ENCODE data around the gene KRT71.

The KRT71 gene

DNA sequence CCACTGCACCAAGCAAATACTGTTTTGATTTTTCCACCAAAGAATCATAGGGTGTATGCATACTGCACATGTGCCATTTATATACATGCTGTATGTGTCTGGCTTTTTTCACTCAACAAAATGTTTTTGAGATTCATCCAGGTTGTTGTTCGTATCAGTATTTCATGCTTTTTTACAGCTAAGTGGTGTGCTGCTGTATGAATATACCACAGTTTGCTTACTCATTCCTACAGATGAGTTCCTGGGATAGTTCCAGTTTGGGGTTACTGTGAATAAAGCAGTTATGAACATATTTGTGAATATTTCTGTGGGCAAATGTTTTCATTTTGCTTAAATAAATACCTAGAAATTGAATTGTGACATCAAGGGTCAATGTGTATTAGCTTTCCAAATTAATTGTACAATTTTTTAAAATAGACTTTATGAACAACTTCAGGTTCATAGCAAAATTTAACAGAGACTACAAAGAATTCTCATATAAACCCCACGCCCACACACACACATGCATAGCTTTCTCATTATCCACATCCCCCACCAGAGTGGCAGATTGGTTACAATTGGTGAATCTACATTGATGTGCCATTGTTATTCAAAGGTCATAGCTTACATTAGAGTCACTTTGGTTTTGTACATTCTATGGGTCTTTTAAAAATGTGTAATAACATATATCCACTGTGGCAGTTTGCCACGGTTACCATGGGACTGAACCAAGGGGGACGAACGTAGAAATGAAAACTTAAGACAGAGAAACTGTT is 53.0 kb downstream of the KRT71 start:
- TF ChIP-seq, protein P1, sequence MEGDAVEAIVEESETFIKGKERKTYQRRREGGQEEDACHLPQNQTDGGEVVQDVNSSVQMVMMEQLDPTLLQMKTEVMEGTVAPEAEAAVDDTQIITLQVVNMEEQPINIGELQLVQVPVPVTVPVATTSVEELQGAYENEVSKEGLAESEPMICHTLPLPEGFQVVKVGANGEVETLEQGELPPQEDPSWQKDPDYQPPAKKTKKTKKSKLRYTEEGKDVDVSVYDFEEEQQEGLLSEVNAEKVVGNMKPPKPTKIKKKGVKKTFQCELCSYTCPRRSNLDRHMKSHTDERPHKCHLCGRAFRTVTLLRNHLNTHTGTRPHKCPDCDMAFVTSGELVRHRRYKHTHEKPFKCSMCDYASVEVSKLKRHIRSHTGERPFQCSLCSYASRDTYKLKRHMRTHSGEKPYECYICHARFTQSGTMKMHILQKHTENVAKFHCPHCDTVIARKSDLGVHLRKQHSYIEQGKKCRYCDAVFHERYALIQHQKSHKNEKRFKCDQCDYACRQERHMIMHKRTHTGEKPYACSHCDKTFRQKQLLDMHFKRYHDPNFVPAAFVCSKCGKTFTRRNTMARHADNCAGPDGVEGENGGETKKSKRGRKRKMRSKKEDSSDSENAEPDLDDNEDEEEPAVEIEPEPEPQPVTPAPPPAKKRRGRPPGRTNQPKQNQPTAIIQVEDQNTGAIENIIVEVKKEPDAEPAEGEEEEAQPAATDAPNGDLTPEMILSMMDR (IDR thresholded peaks at IDR 0.05; ENCODE audit: control insufficient read depth, extremely low read depth, insufficient read depth): no peak

DNA sequence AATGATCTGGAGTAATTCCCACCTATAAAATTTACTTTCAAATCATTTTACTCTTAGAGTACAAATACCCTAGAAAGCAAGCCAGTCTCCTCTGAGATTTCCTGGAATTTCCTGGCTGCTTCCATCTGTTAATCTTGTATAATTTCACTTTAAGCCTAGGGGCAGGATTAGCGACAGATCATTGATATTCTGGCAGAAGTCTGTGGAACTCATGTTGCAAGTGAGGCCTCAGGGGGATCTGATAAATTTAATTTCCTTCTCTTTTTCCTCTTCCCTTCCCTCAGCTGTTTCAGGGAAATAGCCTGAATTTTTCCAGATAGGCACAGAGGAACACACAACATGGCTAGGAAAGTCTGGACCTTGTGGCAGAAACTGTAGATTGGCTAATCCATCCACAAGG is 54.0 kb downstream of the KRT71 start:
- TF ChIP-seq, protein P1 (IDR thresholded peaks at IDR 0.05; ENCODE audit: control insufficient read depth, extremely low read depth, insufficient read depth): no peak
- no peak overlapping the region for H3K4me3 ChIP-seq (ENCODE audit: low read depth, low read length)

More for the DNA sequence above, 53.0 kb downstream of the KRT71 start:
- no peak for DNase-seq (ENCODE audit: low read depth)
- no peak overlapping the region for H3K4me3 ChIP-seq (ENCODE audit: low read depth, low read length)

DNA sequence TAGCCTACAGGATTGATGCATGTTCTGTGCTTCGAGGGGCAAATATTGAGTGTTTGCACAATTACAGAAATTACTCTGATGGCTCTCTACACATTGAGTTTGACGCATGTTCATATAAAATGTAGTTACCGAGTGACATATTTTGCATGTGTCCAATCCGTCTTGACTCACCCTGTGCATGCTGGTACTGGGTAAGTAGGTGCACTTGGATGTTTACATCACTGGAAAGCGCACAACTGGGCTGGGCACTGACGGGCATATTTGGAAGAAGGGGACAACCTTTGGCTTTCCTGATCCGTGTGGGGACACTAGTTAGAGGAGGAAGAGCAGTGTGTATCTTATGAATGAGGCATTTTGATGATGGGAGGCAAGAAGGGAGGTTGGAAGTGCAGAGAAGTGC is 55.0 kb downstream of the KRT71 start:
- DNase-seq (ENCODE audit: low read depth): no peak
- H3K4me3 ChIP-seq (ENCODE audit: low read depth, low read length): no peak overlapping the region
- TF ChIP-seq, protein P1 (IDR thresholded peaks at IDR 0.05; ENCODE audit: control insufficient read depth, extremely low read depth, insufficient read depth): no peak

More for the DNA sequence above, 54.0 kb downstream of the KRT71 start:
- DNase-seq (ENCODE audit: low read depth): no peak

DNA sequence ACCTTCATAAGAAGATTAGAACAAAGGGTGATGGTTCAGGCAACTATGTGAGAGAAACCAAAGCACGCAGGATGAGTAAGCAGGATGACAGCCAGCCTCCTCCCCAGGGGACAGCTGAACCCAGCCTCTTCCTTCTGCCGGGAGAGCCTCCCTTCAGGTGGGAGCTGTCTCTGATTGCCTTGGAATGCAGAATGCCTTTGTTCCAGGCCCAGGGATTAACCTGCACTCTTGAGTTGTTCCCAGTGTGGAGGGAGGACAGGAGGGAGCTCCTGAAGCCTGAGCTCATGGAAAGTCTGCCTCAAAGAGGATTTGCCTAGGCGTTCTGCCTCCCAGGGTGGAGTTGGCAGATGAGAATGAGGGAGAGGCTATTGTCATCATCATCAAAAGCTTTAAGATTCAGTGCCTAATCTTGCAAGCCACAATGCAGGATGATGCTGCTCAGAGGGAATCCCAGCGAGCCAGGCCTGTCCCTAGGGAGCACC is 56.3 kb downstream of the KRT71 start:
- DNase-seq (ENCODE audit: low read depth): no peak
- H3K4me3 ChIP-seq (ENCODE audit: low read depth, low read length): no peak overlapping the region
- TF ChIP-seq, protein P1 (IDR thresholded peaks at IDR 0.05; ENCODE audit: control insufficient read depth, extremely low read depth, insufficient read depth): no peak

DNA sequence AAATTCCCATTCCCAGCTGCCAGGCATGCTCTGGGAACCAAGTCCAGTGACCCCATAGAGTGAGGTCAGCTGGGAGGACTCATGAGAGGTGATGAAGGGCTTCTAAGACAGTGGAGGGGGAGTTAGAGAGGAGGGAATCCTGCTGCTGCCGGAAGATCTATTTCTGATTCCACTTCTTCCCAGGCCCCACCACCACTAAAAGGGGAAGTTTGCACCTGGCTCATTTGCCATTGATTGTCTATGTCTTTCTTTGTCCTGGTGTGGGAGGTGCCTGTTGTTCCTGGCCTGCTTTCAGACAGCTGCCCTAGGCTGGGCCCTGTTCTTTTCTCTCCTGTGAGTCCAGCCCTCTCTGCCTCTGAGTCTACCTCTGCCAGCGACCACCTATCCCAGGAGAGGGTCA is 56.9 kb downstream of the KRT71 start:
- TF ChIP-seq, protein P1 (IDR thresholded peaks at IDR 0.05; ENCODE audit: control insufficient read depth, extremely low read depth, insufficient read depth): no peak
- DNase-seq (ENCODE audit: low read depth): no peak
- no peak overlapping the region for H3K4me3 ChIP-seq (ENCODE audit: low read depth, low read length)

DNA sequence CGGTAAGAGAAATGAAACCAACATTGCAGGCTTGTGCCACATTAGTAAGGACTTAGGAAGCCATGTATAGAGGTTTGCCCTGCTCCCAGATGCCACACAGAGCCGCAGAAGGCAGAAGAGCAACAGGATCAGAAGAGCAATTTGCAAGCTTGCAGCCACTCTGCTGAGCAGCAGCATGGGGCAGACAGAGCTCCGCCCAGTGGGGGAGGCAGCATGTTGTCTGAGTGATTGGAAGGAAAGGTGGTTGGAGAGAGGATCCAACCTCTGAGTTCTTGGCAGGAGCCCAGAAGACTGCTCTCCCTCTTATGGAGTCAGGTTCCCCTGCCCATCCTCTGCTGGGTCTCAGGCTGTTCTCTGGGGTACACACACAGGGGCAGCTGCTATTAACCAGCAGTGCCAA is 57.6 kb downstream of the KRT71 start:
- no peak for DNase-seq (ENCODE audit: low read depth)

More for the DNA sequence above, 57.6 kb downstream of the KRT71 start:
- no peak overlapping the region for H3K4me3 ChIP-seq (ENCODE audit: low read depth, low read length)
- TF ChIP-seq, protein P1 (IDR thresholded peaks at IDR 0.05; ENCODE audit: control insufficient read depth, extremely low read depth, insufficient read depth): no peak

Measured in LNCaP clone FGC (cell line).